Measurements from ENCODE around the gene BCL2L12.

DNA sequence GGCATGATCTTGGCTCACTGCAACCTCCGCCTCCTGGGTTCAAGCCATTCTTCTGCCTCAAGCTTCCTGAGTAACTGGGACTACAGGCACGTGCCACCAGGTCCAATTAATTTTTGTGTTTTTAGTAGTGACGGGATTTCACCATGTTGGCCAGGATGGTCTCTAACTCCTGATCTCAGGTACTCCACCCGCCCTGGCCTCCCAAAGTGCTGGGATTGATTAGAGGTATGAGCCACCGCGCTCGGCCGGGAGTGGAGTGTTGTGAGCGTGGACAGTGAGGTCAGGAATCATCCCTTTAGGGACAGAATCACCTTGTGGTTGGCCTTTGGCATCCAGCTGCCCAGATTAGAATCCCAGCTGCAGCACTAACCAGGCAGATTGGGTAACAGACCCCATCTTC lies 36.1 kb upstream of the BCL2L12 start:
- TF ChIP-seq, protein P1, sequence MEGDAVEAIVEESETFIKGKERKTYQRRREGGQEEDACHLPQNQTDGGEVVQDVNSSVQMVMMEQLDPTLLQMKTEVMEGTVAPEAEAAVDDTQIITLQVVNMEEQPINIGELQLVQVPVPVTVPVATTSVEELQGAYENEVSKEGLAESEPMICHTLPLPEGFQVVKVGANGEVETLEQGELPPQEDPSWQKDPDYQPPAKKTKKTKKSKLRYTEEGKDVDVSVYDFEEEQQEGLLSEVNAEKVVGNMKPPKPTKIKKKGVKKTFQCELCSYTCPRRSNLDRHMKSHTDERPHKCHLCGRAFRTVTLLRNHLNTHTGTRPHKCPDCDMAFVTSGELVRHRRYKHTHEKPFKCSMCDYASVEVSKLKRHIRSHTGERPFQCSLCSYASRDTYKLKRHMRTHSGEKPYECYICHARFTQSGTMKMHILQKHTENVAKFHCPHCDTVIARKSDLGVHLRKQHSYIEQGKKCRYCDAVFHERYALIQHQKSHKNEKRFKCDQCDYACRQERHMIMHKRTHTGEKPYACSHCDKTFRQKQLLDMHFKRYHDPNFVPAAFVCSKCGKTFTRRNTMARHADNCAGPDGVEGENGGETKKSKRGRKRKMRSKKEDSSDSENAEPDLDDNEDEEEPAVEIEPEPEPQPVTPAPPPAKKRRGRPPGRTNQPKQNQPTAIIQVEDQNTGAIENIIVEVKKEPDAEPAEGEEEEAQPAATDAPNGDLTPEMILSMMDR (IDR thresholded peaks at IDR 0.05) = no peak
- TF ChIP-seq POLR2A (IDR thresholded peaks at IDR 0.05) (no peak), EP300 (IDR thresholded peaks at IDR 0.05) (no peak)
